Mesothelial cell of epicardium (in vitro differentiated cells): ENCODE results near the gene PNPLA1. TPM values are rescaled to one million over a fixed set of nuclear protein-coding genes. Genes with fewer than 3 reads are reported as not detected.

ENCODE experiments used
- DNase-seq, 2 experiments: peaks; one replicate each; pipeline ENCODE4 v3.0.0; 2021; ENCODE audit warnings: low spot score in 2 of 2; ENCODE audit not compliant: unreplicated experiment in 2 of 2
- H3K27ac Mint-ChIP-seq: 2 replicates; pipeline ENCODE4 v1.8.0; 2021; ENCODE audit warnings: mixed read lengths
- H3K27me3 Mint-ChIP-seq: 2 replicates; pipeline ENCODE4 v1.8.0; 2021; ENCODE audit warnings: low read depth, mixed read lengths
- H3K36me3 Mint-ChIP-seq: 2 replicates; pipeline ENCODE4 v1.8.0; 2021; ENCODE audit warnings: mixed read lengths
- H3K4me1 Mint-ChIP-seq: 2 replicates; pipeline ENCODE4 v1.8.0; 2021; ENCODE audit warnings: mixed read lengths
- H3K4me3 Mint-ChIP-seq: 2 replicates; pipeline ENCODE4 v1.8.0; 2021; ENCODE audit warnings: mild to moderate bottlenecking, moderate library complexity, mixed read lengths
- H3K9me3 Mint-ChIP-seq: 2 replicates; pipeline ENCODE4 v1.8.0; 2021; ENCODE audit warnings: mixed read lengths
- total RNA-seq: library from RNA; stranded (reverse); gene quantifications from 3 replicates; pipeline ENCODE4 v1.2.1, GENCODE V29; 2021
- TF ChIP-seq, protein P1 (sequence below): fragments of 200-600 bp; sonication (generic); IDR thresholded peaks from one replicate; pipeline ENCODE4 v1.5.0; 2021; ENCODE audit warnings: antibody characterized with exemption; ENCODE audit not compliant: unreplicated experiment

The PNPLA1 gene
- total RNA-seq, 1 donor from 2014 or later = not detected

DNA sequence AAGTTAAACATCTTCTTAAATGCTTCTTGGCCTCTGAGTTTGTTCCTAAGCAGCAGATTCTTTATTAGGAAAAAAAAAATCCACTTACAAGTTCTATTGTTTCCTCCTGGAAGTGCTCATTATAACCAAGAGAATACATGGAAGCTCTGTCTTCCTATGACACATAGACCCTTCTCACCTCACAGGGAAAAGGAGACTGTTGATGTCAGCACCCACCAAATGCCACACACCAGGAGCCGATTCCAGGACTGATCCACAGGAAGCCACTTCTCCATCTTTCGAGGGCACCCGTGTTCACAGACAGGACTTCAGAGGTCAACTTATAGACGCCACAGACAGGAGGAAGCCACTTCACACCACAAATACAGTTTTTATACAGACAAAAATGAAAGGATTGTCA is 80.2 kb downstream of the PNPLA1 start:
- H3K4me1 Mint-ChIP-seq = peaks cover 44% of the 10 kb centered on the region
- H3K27me3 Mint-ChIP-seq = no peaks in the 10 kb centered on the region
- DNase-seq = no peak
- TF ChIP-seq, protein P1, sequence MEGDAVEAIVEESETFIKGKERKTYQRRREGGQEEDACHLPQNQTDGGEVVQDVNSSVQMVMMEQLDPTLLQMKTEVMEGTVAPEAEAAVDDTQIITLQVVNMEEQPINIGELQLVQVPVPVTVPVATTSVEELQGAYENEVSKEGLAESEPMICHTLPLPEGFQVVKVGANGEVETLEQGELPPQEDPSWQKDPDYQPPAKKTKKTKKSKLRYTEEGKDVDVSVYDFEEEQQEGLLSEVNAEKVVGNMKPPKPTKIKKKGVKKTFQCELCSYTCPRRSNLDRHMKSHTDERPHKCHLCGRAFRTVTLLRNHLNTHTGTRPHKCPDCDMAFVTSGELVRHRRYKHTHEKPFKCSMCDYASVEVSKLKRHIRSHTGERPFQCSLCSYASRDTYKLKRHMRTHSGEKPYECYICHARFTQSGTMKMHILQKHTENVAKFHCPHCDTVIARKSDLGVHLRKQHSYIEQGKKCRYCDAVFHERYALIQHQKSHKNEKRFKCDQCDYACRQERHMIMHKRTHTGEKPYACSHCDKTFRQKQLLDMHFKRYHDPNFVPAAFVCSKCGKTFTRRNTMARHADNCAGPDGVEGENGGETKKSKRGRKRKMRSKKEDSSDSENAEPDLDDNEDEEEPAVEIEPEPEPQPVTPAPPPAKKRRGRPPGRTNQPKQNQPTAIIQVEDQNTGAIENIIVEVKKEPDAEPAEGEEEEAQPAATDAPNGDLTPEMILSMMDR = no peak
- H3K36me3 Mint-ChIP-seq = no peaks in the 10 kb centered on the region
- no peak overlapping the region for H3K4me3 Mint-ChIP-seq
- H3K9me3 Mint-ChIP-seq = peaks cover 12% of the 10 kb centered on the region
- H3K27ac Mint-ChIP-seq = peak overlapping the region; percentile 79

DNA sequence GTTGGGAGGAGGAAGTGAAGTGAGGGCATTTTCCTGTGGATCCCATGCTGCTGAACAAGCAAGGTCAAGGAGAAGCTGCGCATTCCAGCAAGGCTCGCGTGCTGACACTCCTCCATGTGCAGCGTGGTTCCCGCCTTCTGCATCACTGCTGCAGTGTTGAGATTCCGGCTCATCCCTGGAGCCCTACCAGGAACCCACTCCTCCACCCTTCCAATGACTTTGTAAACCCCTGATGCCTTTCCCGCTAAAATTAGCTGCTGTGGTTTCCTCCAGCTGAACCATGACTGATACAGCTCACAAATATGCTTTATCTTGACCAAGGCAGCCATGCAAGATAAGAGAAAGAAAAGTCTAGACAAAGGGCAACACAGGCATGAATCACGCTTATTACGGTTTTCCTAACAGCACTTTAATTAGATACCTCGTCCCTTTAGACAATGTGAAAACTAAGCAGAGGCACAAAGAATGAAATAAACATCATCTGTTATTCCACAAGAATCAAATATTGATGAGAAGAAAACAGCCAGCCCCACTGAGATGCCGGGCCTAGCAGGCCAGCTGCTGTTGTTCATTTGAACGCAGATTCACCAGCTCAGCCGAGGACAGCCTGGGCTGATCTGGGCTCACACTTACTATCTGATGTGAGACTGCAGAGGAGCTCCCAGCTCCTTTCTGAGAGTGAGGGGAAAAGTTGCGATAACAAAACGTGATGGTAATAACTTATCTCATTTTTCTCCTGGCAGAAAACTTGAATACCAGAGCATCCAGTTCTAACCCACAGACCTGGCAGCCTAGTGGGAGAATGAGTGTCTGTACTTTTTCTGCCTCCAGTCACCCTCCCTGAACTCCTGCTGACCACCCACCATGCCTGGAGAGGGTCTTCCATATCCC is 81.1 kb downstream of the PNPLA1 start:
- no peak overlapping the region for H3K4me3 Mint-ChIP-seq
- TF ChIP-seq, protein P1 = no peak
- H3K27me3 Mint-ChIP-seq = no peaks in the 10 kb centered on the region
- H3K27ac Mint-ChIP-seq = peak overlapping the region; percentile 79
- H3K36me3 Mint-ChIP-seq = no peaks in the 10 kb centered on the region
- H3K9me3 Mint-ChIP-seq = peaks cover 12% of the 10 kb centered on the region
- H3K4me1 Mint-ChIP-seq = peaks cover 44% of the 10 kb centered on the region
- DNase-seq = no peak

DNA sequence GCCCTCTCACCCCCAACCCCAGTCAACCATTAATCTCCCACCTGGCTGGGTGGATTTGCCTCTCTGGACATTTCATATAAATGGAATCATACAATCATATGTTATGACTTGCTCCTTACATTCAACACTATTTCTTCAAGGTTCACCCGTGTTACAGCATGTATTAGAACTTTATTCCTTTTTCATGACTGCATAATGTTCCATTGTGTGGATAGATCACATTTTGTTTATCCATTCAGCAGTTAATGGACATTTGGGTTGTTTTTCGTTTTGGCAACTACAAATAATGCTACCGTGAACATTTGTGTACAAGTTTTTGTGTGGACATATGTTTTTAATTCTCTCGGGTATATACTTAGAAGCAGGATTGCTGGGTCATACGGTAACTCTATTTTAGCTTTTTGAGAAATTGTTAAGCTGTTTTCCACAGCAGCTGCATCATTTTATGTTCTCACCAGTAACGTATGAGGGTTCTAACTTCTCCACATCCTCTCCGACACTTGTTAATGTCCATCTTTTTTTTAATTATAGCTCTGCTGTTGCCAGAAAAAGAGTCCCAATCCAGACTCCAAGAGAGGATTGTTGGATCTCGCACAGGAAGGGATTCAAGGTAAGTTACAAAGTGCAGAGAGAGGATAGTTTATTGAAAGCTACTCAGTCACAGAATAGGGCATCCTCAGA is 82.8 kb downstream of the PNPLA1 start:
- H3K27ac Mint-ChIP-seq = no peak overlapping the region

DNA sequence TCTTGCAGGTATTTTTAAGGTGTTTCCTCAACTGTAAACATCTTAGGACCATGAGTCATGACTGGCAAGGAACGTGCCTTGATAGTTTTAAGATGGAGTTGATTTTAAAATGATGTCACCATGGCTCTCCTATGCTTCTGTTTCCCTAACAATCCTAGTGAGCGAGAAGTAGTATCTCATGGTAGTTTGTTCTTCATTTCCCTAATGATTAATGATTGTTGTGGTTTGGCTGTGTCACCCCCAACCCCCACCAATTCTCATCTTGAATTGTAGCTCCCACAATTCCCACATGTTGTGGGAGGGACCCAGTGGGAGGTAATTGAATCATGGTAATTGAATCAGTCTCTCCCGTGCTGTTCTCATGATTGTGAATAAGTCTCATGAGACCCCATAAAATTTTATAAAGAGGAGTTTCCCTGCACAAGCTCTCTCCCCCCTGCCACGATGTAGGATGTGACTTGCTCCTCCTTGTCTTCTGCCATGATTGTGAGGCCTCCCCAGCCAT is 83.6 kb downstream of the PNPLA1 start:
- Mint-ChIP-seq H3K27me3 (no peaks in the 10 kb centered on the region), H3K4me3 (no peak overlapping the region), H3K27ac (no peak overlapping the region), H3K9me3 (peaks cover 12% of the 10 kb centered on the region), H3K4me1 (peaks cover 27% of the 10 kb centered on the region), H3K36me3 (no peaks in the 10 kb centered on the region)
- DNase-seq = no peak
- TF ChIP-seq, protein P1 = no peak

More for the DNA sequence above, 82.8 kb downstream of the PNPLA1 start:
- H3K4me1 Mint-ChIP-seq = peaks cover 30% of the 10 kb centered on the region
- H3K9me3 Mint-ChIP-seq = peaks cover 12% of the 10 kb centered on the region
- H3K27me3 Mint-ChIP-seq = no peaks in the 10 kb centered on the region
- H3K4me3 Mint-ChIP-seq = no peak overlapping the region
- DNase-seq = no peak
- TF ChIP-seq, protein P1 = no peak
- no peaks in the 10 kb centered on the region for H3K36me3 Mint-ChIP-seq

DNA sequence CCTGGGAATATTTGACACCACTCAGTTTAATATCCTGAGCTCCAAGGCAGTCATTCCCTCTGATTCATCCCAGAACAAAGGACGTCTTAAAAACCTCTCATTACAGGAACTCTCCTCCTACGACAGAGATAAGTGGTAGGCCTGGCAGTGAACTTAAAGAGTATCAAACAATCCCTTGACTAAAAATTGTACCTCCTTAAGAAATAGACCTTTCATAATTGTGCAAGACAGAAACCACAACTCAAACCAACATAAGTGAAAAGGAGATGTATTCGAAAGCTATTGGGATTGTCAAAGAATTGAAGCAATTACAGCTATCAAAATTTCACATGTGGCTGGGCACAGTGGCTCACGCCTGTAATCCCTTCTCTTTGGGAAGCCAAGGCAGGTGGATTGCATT is 86.0 kb downstream of the PNPLA1 start:
- H3K4me1 Mint-ChIP-seq = peaks cover 8% of the 10 kb centered on the region
- H3K27ac Mint-ChIP-seq = no peak overlapping the region
- no peak overlapping the region for H3K4me3 Mint-ChIP-seq
- no peaks in the 10 kb centered on the region for H3K36me3 Mint-ChIP-seq
- no peak for DNase-seq
- TF ChIP-seq, protein P1 = no peak
- H3K27me3 Mint-ChIP-seq = no peaks in the 10 kb centered on the region
- H3K9me3 Mint-ChIP-seq = peaks cover 12% of the 10 kb centered on the region
